Measurements from ENCODE around the gene ADRA1B.

The ADRA1B gene

DNA sequence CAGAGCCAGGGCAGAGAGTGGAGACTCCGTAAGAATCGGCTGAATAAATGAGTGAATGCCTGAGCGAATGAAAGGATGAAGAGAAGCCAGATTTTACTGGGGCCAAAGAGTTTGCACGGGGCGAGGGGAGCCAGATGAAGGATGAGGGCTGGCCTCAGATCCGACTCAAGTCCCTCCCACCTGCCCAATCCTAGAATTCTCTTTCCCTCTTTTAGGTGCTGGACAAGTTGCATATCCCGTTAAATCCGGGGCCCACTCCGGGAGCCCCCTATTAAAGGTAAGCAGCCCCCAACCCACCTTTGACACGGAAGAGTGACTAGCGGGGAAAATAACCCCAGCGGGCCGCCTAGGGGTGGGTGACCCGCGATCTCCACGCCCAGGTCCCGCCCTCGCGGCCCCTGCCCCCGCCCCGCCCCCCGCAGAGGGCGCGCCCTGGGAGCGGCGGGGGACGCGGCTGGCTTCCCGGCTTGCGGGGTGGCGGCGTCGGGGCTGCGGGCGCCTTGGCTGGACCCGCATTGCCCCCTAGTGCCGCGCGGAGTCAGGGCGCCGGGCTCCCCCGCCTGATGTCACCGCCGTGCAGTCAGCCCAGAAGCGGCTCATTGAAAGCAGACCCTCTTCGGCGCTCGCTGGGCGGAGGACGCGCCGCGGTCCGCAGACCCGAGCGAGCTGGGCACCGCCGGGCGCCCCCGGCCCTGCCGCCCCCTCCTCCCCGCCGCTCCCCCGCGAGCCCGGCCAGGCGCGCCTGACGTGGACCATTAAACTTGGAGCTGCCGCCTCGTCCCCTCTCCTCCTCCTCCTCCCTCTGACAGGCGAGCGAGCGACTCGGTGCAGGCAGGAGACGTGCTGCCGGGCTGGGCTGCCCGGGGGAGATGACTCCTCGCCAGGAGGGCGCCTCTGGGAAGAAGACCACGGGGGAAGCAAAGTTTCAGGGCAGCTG is at the start of gene ADRA1B:
Gene ADRA1B, plus strand, starts transcription at position 579 of the 937 bp plus-strand sequence. CDS start 424 bp downstream, outside the sequence.
- peak in 1 of 2 donors; percentile 38 for DNase-seq (ENCODE audit: low read depth in 2 of 2)

DNA sequence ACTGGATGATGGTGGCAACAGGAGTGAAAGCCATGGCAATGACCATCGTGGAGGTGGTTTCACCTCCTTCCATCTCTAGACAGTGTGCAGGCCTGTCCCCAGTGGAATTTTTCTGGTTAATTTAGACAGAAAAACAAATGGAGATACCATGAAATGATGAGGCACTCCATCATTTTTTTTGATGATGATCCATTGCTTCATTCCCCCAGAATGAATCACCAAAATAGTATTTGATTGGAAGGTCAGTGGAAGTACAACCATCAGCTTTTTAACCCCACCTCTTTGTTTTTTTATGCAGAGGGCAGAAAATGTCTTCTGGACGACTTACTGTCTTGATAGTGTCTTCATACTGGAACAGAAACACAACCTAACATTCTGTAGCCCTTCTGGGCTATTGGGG is 42.6 kb upstream of the ADRA1B start:
- no peak for DNase-seq (ENCODE audit: low read depth in 2 of 2)

DNA sequence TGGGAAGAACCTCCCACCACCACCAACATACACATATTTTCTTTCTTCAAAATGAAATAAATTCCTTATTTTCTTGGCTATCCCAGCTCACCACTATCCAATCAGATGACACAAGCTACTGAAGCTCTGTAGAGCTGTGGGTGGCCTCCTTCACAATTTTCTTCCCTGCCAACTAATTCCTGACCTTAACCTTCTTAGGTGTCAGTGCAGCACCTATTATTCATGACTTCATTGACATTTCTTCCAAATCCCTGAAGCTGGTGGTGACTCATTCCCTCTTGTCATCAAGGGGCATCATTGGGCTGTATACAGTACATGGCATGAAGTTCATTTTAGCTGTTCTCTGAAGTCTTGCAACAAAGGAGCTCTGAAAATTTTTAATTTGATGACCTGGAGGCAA is 42.0 kb upstream of the ADRA1B start:
- no peak for DNase-seq (ENCODE audit: low read depth in 2 of 2)

DNA sequence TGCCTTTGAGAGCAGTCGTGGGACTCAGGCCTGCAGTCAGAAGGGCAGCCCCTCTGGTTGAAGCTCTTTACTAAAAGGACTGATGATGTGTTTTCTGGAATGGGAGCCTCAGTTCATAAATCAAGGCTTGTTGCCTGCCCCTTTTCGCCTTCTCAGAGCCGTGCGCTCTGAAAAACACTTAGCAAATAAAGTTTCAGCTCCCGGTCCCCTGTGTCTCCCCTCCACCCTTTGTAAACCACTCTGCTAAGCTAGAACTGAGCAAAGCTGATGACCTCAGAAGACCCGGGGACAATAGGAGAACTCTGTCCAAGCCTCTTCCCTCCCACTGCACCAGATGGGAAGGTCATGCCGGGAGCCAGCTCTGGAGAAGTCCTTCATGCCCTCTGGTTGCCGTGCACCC is 39.3 kb upstream of the ADRA1B start:
- DNase-seq (ENCODE audit: low read depth in 2 of 2), result no peak

DNA sequence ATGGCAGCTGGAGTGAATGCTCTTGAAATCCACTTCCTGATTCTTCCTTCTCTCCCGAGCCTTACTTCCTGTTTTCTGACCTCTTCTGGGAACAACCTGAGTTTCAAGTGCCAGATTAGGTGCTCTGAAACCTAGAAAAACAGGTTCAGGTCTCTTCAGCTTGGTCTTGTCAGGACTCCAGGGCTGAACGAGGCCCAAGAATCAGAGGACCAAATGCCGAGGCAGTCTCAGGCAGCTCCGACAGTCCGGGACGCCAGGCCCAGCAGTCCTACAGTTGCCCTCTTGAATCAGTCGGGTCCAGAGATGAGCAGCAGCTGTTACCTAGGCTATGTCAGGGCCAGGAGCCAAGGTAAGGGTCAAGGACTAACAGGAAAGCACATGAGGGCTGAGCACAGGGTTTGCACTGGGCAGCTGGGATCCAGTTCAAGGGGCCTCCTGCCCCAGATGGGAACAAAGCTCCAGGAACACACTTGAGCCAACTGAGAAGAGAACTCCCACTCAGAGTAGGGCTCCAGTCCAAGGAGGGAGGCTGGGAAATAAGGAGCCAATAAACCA is 38.3 kb upstream of the ADRA1B start:
- no peak for DNase-seq (ENCODE audit: low read depth in 2 of 2)

DNA sequence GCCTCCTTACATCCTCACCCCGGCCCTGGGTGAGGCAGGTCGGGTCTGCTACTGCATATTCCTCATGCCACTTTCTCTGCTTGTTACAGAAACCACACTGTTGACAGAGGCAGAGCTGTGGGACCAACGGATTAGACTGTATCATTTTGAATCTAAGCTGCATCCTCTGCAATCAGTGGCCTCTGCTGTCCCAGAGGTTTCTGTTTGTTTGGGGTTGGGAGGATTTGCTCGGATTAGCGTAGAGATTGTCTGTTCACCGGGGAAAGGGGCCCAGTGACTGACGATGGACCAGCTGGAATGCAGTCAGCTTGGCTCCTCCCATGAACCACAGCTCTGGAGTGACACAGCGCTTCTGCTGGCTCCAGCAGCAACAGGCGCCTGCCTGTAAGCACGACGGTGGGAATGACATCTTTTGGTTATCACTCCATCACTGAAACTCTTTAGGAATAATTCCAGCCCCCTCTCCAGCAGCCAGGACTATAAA is 37.3 kb upstream of the ADRA1B start:
- DNase-seq (ENCODE audit: low read depth in 2 of 2), result no peak

DNA sequence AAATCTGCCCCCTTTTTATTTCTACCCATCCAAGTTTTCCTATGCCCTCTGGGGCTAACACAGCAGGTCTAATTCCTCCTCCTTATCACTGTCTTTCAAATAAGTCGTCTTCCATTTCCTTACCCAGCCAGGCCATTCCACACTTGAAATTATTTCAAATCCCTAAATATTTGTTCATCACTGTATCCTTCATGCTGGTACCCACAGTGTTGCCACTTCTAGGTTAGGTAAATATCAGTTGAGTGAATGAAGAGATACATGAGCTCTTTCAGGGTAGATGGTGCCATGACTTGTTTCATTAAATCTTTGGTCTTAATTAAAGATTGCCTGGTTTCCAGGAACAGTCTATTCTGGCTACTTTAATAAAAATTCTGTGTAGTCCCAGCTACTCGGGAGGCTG is 35.6 kb upstream of the ADRA1B start:
- no peak for DNase-seq (ENCODE audit: low read depth in 2 of 2)

DNA sequence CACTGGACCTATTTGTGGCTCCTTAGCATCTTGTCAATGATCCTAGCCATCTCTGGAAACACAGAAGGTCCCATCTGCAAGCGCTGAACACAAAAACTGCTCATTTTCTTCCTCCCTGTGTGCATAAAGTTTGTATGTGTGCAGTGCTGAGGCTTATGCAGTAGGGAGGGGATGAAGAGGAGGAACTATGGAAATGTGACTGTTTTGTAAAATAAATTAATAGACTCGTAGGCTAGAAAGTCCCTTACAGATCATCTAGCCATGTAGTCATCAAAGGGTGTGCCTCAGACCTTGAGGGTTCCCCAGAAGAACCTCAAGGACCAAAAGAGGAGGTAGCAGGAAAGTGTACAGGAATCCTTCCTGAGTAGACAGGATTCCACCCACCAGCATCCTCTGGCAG is 34.3 kb upstream of the ADRA1B start:
- DNase-seq (ENCODE audit: low read depth in 2 of 2), result no peak

DNA sequence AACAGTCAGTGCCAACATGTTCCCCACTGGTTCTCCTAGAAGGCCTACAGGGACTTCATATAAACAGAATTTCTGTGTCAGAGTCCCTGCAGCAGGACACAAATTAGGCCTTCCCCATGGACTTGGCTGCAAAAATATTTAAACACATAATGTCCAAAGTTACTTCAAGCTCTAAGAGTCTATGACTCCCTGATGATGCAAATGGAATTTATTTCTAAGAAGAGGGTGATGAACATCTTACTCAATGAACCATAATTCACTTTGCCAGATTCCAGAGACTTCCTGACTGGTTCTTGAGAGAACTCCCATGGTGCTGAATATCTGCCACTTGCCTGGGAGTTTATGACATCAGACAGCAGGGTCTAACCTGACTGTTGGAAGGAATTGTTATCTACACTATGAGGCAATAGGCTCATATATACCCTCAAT is 32.7 kb upstream of the ADRA1B start:
- DNase-seq (ENCODE audit: low read depth in 2 of 2), result no peak

DNA sequence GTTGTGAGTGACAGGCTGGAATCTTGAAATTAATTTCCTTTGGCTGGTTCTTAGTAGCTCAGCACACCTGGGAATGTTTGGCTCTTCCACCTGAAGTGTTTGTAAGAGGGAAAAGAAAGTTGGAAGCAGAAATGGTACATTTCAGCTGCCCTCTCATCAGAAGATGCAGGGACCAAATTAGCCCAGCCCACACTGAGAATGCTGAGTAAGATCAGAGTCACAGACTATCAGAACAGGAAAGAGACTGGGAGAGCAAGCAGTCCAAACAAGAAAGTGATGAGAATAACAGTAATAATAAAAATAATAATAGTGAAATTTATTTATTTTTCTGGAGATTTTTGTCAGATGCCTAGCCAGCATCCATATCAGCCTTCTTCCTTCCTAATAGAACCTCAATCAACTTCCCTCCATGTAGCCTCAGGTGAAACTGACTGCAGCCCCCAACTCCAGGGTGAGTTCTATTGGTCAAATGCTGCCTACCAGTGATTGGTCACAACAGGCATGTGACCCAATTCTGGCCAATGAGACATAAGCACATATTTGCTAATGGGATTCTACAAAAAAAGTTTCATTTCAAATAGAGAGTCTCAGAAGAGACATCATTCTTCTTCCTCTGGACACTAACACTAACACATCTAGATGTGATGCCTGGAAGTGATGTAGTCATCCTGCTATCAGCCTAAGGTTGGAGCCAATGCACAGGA is 31.2 kb upstream of the ADRA1B start:
- DNase-seq (ENCODE audit: low read depth in 2 of 2), result no peak

DNA sequence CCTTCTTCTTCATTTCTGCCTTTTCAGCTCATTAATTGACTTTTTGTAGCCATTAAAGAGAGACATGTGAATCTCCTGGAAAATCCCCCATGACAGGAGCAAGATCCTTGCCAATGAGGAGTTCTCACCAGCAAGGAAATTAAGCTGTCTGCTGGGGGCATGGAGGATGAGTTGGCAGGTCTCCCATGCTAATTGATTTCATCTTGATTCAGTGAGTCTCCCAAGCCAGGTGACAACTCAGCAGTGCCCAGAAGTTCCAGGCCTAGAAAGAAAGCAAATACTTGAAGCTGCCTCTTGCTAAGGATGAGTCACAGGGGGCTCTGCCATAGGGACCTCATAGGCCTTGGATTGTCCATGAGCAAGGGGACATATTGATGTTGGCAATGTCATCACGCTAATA is 30.0 kb upstream of the ADRA1B start:
- no peak for DNase-seq (ENCODE audit: low read depth in 2 of 2)

DNA sequence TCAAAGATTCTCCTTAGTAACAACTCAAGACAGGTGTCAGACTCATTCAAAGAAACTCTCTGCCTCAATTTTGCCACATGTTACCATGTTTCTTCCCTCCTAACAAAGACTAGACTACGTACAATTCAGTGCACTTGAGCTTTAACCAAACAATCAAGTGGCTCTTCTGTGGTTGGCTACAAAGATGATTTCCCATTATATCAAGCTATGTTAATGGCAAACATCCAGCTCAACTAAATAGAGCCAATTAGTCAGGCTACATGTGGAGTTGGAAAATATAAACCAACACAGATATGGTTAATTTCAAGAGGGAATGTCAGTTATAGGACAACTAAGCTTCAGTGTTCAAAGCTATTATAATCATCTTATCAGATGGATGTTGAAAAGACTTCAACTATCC is 29.2 kb upstream of the ADRA1B start:
- DNase-seq (ENCODE audit: low read depth in 2 of 2), result no peak

DNA sequence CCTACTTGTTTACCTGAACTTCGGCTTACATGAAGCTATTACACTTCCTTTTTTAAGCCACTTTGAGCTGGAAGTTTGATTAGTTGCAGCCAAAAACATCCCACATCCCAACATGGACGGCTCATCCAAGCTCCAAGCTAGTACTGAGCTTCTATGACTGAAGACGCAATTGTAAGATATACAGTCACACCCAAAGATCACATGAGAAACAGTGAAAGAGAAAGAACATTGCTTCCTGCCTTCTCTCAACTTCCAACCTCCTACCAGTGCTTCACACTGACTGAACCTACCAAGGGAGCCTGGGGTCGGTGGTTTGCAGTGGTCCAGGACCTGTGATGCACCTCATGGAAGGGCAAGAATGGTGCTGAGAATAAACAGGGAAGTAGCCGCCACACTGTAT is 27.4 kb upstream of the ADRA1B start:
- DNase-seq (ENCODE audit: low read depth in 2 of 2), result no peak

DNA sequence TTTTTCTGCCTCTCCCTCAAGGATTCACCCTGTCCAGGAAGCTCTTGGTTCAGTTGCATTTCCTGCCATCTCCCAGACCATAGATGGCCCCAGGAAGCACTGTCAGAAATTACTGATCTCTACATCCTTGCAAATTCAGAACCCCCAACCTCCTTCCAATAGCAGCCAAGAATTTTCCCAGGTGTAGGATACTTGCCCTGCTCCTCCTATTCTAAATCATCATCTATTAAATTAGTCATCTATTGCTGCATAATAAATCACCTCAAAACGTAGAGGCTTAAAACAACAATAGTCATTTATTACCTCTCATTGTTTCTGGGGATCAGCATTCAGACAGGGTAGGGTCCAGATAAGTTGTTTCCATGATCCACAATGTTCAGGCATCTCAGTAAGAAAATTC is 26.1 kb upstream of the ADRA1B start:
- no peak for DNase-seq (ENCODE audit: low read depth in 2 of 2)

DNA sequence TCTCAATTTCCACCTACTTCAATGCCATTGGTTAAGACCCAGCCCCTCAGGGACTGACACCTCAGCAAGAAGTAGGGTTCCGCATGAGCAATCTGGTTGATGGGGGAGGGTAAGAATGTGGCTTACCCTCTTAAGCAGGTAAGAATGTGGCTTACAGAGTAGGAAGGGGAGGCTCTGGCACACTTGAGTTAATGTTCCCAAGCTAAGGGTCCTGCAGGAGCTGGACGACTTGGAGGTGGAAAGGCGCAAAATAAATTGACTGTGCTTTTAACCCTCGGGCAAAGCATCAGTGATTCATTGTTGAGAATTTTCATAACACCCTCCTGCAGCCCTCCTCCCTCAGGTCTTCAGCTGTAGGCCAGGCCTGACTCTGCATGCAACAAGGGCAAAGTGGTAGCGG is 24.9 kb upstream of the ADRA1B start:
- no peak for DNase-seq (ENCODE audit: low read depth in 2 of 2)

DNA sequence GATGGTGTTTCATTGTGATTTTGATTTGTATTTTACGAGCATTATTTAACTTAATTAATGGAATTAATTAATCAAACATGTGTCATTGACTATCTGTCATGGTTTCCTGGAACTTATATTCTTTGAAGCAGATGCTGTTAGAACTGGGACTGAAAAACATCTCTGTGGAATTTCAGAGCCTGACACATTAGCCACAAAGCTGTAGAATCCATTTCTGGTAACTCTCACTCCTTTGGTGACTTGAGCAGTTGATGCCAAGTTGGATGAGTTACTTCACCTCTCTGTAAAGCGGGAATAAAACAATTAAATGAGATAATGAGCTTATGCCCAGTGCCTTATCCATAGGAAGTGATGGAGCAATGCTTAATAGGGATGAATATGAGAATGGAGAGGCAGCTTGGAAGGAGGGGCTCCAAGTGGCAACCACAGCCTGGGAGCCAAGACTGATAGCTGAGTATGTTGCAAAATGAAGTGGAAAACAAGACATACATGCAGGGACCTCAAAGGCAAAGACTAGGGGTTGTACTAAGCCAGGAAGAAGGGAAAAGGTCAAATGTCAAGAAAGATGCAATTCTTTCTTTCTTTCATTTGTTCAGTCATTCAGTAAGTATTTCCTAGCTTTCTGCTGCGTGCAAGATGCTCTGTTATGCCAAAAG is 23.1 kb upstream of the ADRA1B start:
- DNase-seq (ENCODE audit: low read depth in 2 of 2), result no peak

DNA sequence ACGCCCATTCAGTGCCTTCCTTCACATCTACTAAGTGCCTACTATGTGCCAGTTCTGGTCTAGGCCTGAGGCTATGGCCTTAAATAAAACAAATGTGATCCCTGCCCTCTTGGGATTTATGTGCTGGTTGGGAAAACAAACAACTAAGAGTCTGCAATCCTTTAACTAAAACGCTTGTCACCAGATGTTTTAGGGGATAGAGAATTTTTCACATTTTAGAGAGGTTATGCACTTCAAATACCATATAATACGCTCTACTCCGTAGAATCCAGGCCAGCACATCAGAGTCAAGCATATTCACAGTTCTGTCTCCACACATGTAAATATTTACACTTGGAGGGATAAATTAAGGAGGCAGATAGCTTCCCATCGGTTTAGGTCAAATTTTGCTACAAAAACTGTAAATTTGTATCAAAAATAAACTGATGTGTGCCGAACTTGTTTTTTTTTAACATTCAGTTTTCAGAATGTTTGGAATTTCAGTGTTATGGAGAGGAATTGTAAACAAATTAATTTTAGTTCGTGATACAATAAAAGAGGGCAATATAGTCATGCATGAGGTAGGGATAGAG is 22.0 kb upstream of the ADRA1B start:
- DNase-seq (ENCODE audit: low read depth in 2 of 2), result no peak

DNA sequence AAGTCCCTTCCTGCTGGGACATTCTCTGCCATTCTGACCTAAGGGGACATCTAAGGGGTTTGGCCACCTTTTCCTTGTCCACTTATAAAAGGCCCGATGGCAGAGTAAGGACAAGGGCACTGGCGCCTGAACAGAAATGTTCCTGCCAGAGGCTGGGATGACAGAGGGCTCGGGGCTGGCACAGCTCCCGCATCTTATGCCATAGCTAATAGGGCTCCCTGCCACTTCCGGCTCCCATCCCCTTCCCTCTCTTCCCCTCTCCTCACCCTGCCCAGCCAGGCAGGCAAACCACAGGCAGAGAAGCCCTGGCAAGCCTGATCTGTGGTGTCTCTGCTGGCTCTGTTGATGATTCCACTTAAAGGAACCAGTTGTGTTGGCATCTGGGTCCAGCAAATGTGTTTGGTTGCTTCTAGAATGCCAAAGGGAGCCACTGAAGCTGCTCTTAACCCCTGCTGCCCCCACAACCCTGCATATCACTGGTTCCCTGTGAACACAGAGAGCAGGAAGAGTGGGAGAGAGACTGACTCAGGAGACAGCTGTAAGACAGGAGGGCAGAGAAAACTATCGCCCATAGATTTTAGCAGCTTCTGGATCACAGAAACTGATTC is 18.4 kb upstream of the ADRA1B start:
- no peak for DNase-seq (ENCODE audit: low read depth in 2 of 2)

DNA sequence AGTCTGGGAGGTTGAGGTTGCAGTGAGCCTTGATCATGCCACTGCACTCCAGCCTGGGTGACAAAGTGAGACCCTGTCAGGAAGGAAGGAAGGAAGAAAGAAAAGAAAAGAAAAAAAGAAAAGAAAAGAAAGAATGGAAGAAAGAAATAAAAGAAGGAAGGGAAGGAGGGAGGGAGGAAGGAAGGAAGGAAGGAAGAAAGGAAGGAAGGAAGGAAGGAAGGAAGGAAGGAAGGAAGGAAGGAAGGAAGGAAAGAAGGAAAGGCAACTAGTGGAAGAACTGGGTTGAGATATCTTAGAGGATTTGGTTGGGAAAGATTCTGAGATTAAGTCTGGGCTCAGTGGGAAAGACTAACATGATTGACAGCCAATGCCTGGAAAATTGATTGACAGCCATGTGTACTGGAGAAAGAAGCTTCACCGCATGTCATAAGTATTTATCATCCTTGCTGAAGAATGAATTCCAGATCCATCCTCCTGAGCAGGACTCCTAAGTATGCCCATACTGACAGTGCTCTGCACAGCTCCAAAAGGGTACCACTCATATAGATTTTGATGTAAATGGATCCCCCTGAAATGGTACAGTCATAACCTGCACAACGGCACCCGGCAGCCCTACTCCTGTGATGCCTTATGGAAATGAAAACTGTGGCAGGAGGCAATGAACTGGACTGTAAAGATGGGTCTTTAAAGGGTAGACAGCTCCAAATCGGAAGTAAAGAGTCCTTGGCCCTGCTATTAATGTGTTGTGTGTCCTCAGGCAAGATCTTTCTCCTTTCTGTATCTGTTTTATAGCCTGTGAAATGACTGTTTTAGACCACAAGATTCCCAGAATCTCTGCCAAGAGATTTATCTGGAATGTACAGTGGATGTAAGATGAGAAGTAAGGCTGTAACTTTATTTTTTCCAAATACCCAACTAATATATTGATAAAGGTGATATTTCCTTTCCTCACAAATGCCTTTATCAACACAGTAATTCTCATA is 16.9 kb upstream of the ADRA1B start:
- DNase-seq (ENCODE audit: low read depth in 2 of 2), result no peak

DNA sequence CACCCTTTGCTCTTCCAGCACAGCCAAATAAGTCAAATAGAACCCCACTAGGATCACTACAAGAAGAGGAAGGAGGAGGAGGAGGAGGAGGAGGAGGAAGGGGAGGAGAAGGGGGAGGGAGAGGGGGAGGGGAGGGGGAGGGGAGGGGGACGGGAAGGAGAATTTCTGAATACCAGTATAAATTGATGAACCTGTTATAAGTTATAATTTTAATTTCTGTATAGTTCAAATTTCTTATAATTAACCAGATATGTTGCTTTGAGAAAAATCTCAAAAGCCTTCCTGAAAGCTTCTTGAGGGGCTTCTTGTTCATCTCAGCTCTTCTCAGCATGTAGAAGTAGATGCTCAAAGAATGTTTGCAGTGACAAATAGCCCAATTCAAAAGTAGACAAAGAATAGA is 15.0 kb upstream of the ADRA1B start:
- DNase-seq (ENCODE audit: low read depth in 2 of 2), result no peak

Measured in stimulated activated CD8-positive, alpha-beta memory T cell treated with anti-CD3 and anti-CD28 coated beads, Interleukin-7, amount 100 ng/mL, for 4 hours (primary cell).